ENCODE measurements around the gene DGKB.

GRCh38 chr7:14626076-14626475 lies 276.5 kb downstream of the DGKB start:
- TF ChIP-seq CTCF (IDR thresholded peaks at IDR 0.05) (no peak), POLR2A (IDR thresholded peaks at IDR 0.05) (no peak), POLR2AphosphoS5 (IDR thresholded peaks at IDR 0.05) (no peak), EP300 (IDR thresholded peaks at IDR 0.05; ENCODE audit: low read depth) (no peak)
